Uterus (tissue), 2 donors: ENCODE data around the gene VSX1.

ENCODE experiments used
- CTCF ChIP-seq, 4 experiments: fragments of 200-600 bp in 2 of 4; fragments of 450-650 bp in 2 of 4; sonication (generic) in 2 of 4; IDR thresholded peaks; one replicate each; pipeline ENCODE4 v1.5.1; 2016 to 2019; ENCODE audit warnings: antibody characterized with exemption in 4 of 4, mild to moderate bottlenecking in 2 of 4, moderate library complexity in 1 of 4
- POLR2A ChIP-seq, 2 donors: fragments of 450-650 bp; IDR thresholded peaks; one replicate each; pipeline ENCODE4 v1.6.1; 2016; ENCODE audit warnings: antibody characterized with exemption in 2 of 2, mild to moderate bottlenecking in 1 of 2, moderate library complexity in 1 of 2

GRCh38 chr20:25031241-25031640, 50.7 kb downstream of the VSX1 start:
- TF ChIP-seq POLR2A (IDR thresholded peaks at IDR 0.05) (no peak), CTCF (IDR thresholded peaks at IDR 0.05) (no peak)
